K562 (cell line): ENCODE data around the gene ACOX1. TPM values are rescaled to one million over a fixed set of nuclear protein-coding genes. Genes with fewer than 3 reads are reported as not detected.

Experiments
- ATAC-seq: fragments of 200-7000 bp; cut with Tn5 transposase; 3 replicates; pipeline ENCODE4 v1.9.1; 2020; ENCODE audit warnings: moderate library complexity
- BruUV-seq: library from RNA; stranded (reverse); fragments of 400-500 nt; replicated peaks from 2 replicates; lab custom pipeline; 2021; lab: Mats Ljungman, UMichigan
- CTCF ChIA-PET: fragments of 300-600 bp; formaldehyde crosslinking; extraction: SDS; loops from one replicate; lab custom pipeline; 2021; ENCODE audit warnings: low intra/inter-chr PET ratio; lab: Yijun Ruan, JAX
- POLR2A ChIA-PET: fragments of 300-600, 350-650 bp; sonication (Branson Sonifier 250); formaldehyde crosslinking; extraction: SDS; loops from one replicate; lab custom pipeline; 2021; ENCODE audit warnings: antibody characterized with exemption, inconsistent platforms; lab: Yijun Ruan, JAX
- DNase-seq, 4 experiments: peaks; one replicate each; pipeline versions ENCODE4 v3.0.0 to v3.0.0-alpha.2; 2011 to 2018; ENCODE audit warnings: low spot score in 3 of 4, mixed read lengths in 3 of 4; ENCODE audit errors: extremely low read depth in 1 of 4
- FAIRE-seq: peaks from 2 replicates; lab custom pipeline; 2011; peaks lifted over from hg19 to GRCh38; lab: Jason Lieb, UNC
- H2AFZ ChIP-seq: 2 replicates; pipeline ENCODE4 v1.6.0; 2011; ENCODE audit warnings: low read depth, low read length, control low read depth, inconsistent platforms
- H3K27ac ChIP-seq: fragments of 200-600 bp; 3 replicates; pipeline ENCODE4 v1.8.0; 2011; ENCODE audit warnings: low read depth, mild to moderate bottlenecking, control low read depth, inconsistent platforms, low read length, moderate library complexity, mixed read lengths; ENCODE audit errors: extremely low read depth
- H3K27me3 ChIP-seq, 2 experiments: fragments of 300-600 bp in 1 of 2; 2 replicates in 1 of 2; 3 replicates in 1 of 2; pipeline versions ENCODE4 v1.6.0 to v1.8.0; 2011; ENCODE audit warnings: inconsistent platforms in 2 of 2, low read length in 2 of 2, mild to moderate bottlenecking in 1 of 2, mixed read lengths in 1 of 2, moderate library complexity in 1 of 2; ENCODE audit not compliant: control insufficient read depth in 2 of 2, insufficient read depth in 2 of 2
- H3K36me3 ChIP-seq: fragments of 300-600 bp; 3 replicates; pipeline ENCODE4 v1.8.0; 2011; ENCODE audit warnings: mild to moderate bottlenecking, low read length, inconsistent platforms; ENCODE audit not compliant: control insufficient read depth, insufficient read depth
- H3K4me1 ChIP-seq, 2 experiments: fragments of 200-600 bp in 1 of 2; replicated peaks in 1 of 2; 2 replicates in 1 of 2; 3 replicates in 1 of 2; pipeline versions ENCODE4 v1.5.1 to v1.8.0; 2011; ENCODE audit warnings: inconsistent platforms in 2 of 2, low read length in 2 of 2, mild to moderate bottlenecking in 1 of 2, mixed read lengths in 1 of 2, moderate library complexity in 1 of 2; ENCODE audit not compliant: control insufficient read depth in 2 of 2, insufficient read depth in 2 of 2
- H3K4me2 ChIP-seq: 2 replicates; pipeline ENCODE4 v1.6.1; 2011; ENCODE audit warnings: low read length, control low read depth, inconsistent platforms, mixed read lengths; ENCODE audit not compliant: insufficient read depth
- H3K4me3 ChIP-seq: fragments of 200-600 bp; sonication (generic), shearing (Covaris generic); 2 replicates; pipeline ENCODE4 v1.5.1; 2016; ENCODE audit warnings: control low read depth, inconsistent platforms
- H3K79me2 ChIP-seq: fragments of 200-600 bp; 3 replicates; pipeline ENCODE4 v1.8.0; 2011; ENCODE audit warnings: low read length, inconsistent platforms; ENCODE audit not compliant: control insufficient read depth, insufficient read depth
- H3K9ac ChIP-seq, 2 experiments: 2 replicates each; pipeline versions ENCODE4 v1.6.0 to v1.6.1; 2011; ENCODE audit warnings: low read depth in 2 of 2, low read length in 2 of 2, control low read depth in 1 of 2, inconsistent platforms in 1 of 2, mild to moderate bottlenecking in 1 of 2, mixed read lengths in 1 of 2; ENCODE audit not compliant: insufficient read depth in 1 of 2
- H3K9me1 ChIP-seq: one replicate; pipeline ENCODE4 v1.6.0; 2011; ENCODE audit warnings: inconsistent platforms, mild to moderate bottlenecking, low read length, moderate library complexity; ENCODE audit not compliant: control insufficient read depth, insufficient read depth
- H3K9me3 ChIP-seq: replicated peaks from 2 replicates; pipeline ENCODE4 v1.5.1; 2011; ENCODE audit warnings: low read depth, low read length, inconsistent platforms; ENCODE audit not compliant: control insufficient read depth, insufficient read depth
- H4K20me1 ChIP-seq: replicated peaks from 2 replicates; pipeline ENCODE4 v1.6.1; 2011; ENCODE audit warnings: low read length, inconsistent platforms, mixed read lengths; ENCODE audit not compliant: control insufficient read depth, insufficient read depth
- E2F6 ChIP-seq, 2 experiments: IDR thresholded peaks; 2 replicates each; pipeline ENCODE4 v1.6.1; 2011; ENCODE audit warnings: borderline replicate concordance in 1 of 2, control low read depth in 1 of 2, low read depth in 1 of 2, low read length in 1 of 2, mild to moderate bottlenecking in 1 of 2, mixed read lengths in 1 of 2, moderate library complexity in 1 of 2; ENCODE audit not compliant: insufficient read depth in 1 of 2, insufficient read length in 1 of 2, poor library complexity in 1 of 2, severe bottlenecking in 1 of 2; ENCODE audit errors: extremely low read depth in 1 of 2
- MAFG ChIP-seq: fragments of 450-650 bp; conservative IDR thresholded peaks from 2 replicates; pipeline ENCODE4 v1.6.1; 2016; ENCODE audit warnings: missing genetic modification characterization, missing compliant biosample characterization
- PCBP1 ChIP-seq: fragments of 200-400 bp; formaldehyde crosslinking; IDR thresholded peaks from 2 replicates; pipeline ENCODE4 v1.6.1; 2018; ENCODE audit warnings: mild to moderate bottlenecking, low read depth, low read length; ENCODE audit not compliant: poor library complexity, severe bottlenecking
- WGBS: fragments of 100-300 bp; shearing (Covaris generic); methylation state at CpG from one replicate; pipeline ENCODE4 v1.1.6; 2016; ENCODE audit warnings: low coverage, mixed read lengths; ENCODE audit not compliant: insufficient coverage; ENCODE audit errors: missing lambda C conversion rate; 5-methylcytosine and 5-hydroxymethylcytosine counted together
- in situ Hi-C: fragments of 300-500 bp; cut with MboI; formaldehyde crosslinking; loops from 4 replicates; pipeline ENCODE4 v1.15.0; 2018; ENCODE audit warnings: inconsistent platforms, mixed read lengths
- intact Hi-C: fragments of 100-400 bp; cut with micrococcal nuclease; formaldehyde crosslinking; loops from 2 replicates; pipeline ENCODE4 v1.14.2; 2022
- polyA plus RNA-seq, 8 experiments: library from polyadenylated mRNA; depleted of rRNA in 4 of 8; stranded (reverse) in 5 of 8; unstranded in 3 of 8; fragments of >200 nt; fragmentation: Nextera tagmentation in 2 of 8; fragmentation: Illumina TruSeq in 1 of 8; extraction: Ambion mirVana in 2 of 8; extraction: Trizol in 1 of 8; gene quantifications; 2 replicates each; pipeline versions ENCODE4 v1.2.1 to v1.2.3, GENCODE V29; 2011 to 2014; ENCODE audit warnings: inconsistent platforms in 1 of 8, missing spikeins in 1 of 8
- total RNA-seq, 7 experiments: library from RNA; depleted of rRNA in 6 of 7; stranded (reverse); fragments of >200 nt in 6 of 7; fragmentation: Illumina TruSeq in 2 of 7; extraction: Trizol in 2 of 7; gene quantifications; 2 replicates each; pipeline versions ENCODE4 v1.2.1 to v1.2.3, GENCODE V29; 2011 to 2021; ENCODE audit warnings: low replicate concordance in 1 of 7

ACOX1 gene
- total and polyA plus RNA-seq, 9 of the 15 experiments (the other 6 are each of a cell fraction or from before 2014, with no cell fraction given): 7.8 to 24.1 (median 14.5) TPM

- H3K9ac ChIP-seq: no peak overlapping the region
- H3K9me1 ChIP-seq: no peaks in the 10 kb centered on the region
- DNase-seq (no peak), ATAC-seq (peak; percentile 59), FAIRE-seq (no peak)
- no peak overlapping the region for H3K4me3 ChIP-seq
- in situ Hi-C loops (no loop called here), intact Hi-C loops (no loop called here)
- peaks cover 0 to 55% of the 10 kb centered on the region in 2 experiments; a peak in 2 of 5 replicates for H3K4me1 ChIP-seq
- H3K36me3 ChIP-seq: no peaks in the 10 kb centered on the region
- no peaks in the 10 kb centered on the region for H4K20me1 ChIP-seq
- H3K27me3 ChIP-seq: peaks cover 7 to 20% of the 10 kb centered on the region in 2 experiments; a peak in 3 of 5 replicates
- H3K9me3 ChIP-seq: no peaks in the 10 kb centered on the region
- H3K79me2 ChIP-seq: no peaks in the 10 kb centered on the region
- BruUV-seq: no TSS peak
- CTCF ChIA-PET: no interaction called here
- 32% methylated on average over 17 of the region's 24 CpGs for WGBS
- POLR2A ChIA-PET: interaction anchor here (0.6 kb wide), 1 partner anchor 360 kb away, joined by 3 read pairs; no protein-coding TSS in a partner anchor
- no peak overlapping the region for H3K27ac ChIP-seq
- 0 out of 2 replicates have a peak overlapping the region, but pooled peaks have one; percentile 4 for H2AFZ ChIP-seq
- TF ChIP-seq MAFG (tag): no peak
- peak; percentile 24 for TF ChIP-seq PCBP1
- TF ChIP-seq E2F6 (IDR thresholded peaks at IDR 0.05; ENCODE audit: borderline replicate concordance in 1 of 2, extremely low read depth in 1 of 2, insufficient read depth in 1 of 2, insufficient read length in 1 of 2, low read depth in 1 of 2, low read length in 1 of 2, poor library complexity in 1 of 2, severe bottlenecking in 1 of 2): peak in 1 of 2 experiments; percentile 36
- no peak overlapping the region for H3K4me2 ChIP-seq
These were observed 43.3 kb upstream of the ACOX1 start for GRCh38 chr17:76022285-76022684.
